ENCODE results near the gene POU2F2.

DNA sequence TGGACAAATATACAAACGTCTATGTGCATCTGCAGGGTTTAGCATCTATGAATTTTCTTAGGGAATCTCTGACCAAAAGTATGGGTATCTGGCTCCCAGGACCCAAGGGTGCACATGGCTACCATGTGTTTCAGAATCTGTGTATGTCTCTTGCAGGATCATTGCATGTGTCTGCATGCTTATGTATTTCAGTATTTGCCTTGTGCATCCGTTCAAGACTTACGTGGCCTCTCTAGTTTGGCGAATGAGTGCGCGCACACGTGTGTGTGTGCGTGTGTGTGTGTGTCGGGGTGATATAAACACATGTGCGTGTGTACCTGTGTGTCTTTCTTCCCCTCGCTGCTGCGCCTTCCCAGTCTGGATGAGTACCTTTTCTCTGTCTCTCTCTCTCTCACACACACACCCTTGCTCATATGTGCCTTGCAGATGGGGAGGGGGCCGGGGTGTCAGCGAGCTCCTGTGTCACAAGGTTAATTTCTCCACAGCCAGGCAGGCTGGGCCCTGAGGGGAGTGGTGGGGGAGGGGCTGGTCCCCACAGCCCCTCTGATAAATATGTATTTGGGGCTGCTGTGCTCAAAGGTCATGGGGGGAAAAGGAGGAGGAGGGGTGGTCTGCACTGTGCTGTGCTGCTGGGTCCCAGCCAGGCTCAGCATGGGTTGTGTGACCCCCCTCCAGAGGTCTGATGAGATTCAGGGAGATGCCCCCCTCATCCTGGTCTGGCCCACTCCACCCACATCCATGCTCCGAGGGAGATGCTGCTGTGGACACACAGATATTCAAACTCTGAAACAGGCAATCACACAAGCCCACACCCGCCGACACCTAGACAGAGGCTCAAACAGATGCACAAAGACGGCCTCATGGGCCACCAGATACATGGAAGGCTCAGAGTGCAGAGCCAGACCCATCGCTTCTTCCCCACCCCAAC lies 37.5 kb upstream of the POU2F2 start:
- no peak for TF ChIP-seq POLR2A (IDR thresholded peaks at IDR 0.05)
- TF ChIP-seq CTCF (IDR thresholded peaks at IDR 0.05) = no peak
